H1 (cell line): ENCODE data around the gene RHOC. TPM values are rescaled to one million over a fixed set of nuclear protein-coding genes. Genes with fewer than 3 reads are reported as not detected.

Experiments used
- TEAD4 ChIP-seq: IDR thresholded peaks from 2 replicates; pipeline ENCODE4 v1.6.1; 2012; ENCODE audit warnings: low read depth, low read length, inconsistent platforms, mixed read lengths
- polyA plus RNA-seq, 7 experiments: library from polyadenylated mRNA; depleted of rRNA in 3 of 7; stranded (reverse) in 5 of 7; unstranded in 2 of 7; fragments of >200 nt in 5 of 7; fragments of 200-250 nt in 2 of 7; gene quantifications; 1 replicate in 5 of 7; 2 replicates in 1 of 7; 4 replicates in 1 of 7; pipeline versions ENCODE4 v1.2.1 to v1.2.3, GENCODE V29; 2011 to 2013; ENCODE audit warnings: missing spikeins in 2 of 7, mixed read lengths in 2 of 7
- total RNA-seq: library from RNA; stranded (reverse); fragmentation: NEBNext Ultra II Directional; extraction: Animal tissue kit (Norgen Biotek cat#: 25700); gene quantifications from 2 replicates; pipeline ENCODE4 v1.2.1, GENCODE V29; 2021

Gene RHOC
- total and polyA plus RNA-seq, 2 of the 8 experiments (the other 6 are each of a cell fraction or from before 2014, with no cell fraction given) = 53.6 to 97.5 TPM

DNA sequence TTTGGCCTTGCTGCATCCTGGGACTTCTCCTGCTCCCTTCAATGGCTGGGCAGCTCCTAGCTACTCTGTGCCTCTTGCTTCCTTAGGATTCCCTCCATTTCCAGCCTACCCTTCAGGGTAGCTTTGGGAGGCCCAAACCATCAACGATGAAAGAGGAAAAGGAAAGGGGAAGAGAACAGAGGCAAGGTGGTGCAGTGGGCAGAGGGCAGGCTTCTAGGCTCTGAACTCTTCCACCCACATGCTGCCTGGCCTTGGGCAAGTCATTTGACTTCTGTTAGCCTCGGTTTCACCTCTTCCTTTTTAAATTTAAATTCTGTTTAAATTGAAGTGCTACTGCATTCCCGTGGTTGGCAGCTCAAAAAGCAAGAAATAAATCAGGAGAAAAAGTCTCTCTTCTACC, 13.9 kb upstream of the RHOC start (continued):
- TF ChIP-seq TEAD4 = no peak
